Fibroblast of skin of scalp (primary cell): ENCODE results near the gene C1QL1.

Experiments used
- DNase-seq: peaks from one replicate; pipeline ENCODE4 v3.0.0-alpha.2; 2013

C1QL1 gene

DNA sequence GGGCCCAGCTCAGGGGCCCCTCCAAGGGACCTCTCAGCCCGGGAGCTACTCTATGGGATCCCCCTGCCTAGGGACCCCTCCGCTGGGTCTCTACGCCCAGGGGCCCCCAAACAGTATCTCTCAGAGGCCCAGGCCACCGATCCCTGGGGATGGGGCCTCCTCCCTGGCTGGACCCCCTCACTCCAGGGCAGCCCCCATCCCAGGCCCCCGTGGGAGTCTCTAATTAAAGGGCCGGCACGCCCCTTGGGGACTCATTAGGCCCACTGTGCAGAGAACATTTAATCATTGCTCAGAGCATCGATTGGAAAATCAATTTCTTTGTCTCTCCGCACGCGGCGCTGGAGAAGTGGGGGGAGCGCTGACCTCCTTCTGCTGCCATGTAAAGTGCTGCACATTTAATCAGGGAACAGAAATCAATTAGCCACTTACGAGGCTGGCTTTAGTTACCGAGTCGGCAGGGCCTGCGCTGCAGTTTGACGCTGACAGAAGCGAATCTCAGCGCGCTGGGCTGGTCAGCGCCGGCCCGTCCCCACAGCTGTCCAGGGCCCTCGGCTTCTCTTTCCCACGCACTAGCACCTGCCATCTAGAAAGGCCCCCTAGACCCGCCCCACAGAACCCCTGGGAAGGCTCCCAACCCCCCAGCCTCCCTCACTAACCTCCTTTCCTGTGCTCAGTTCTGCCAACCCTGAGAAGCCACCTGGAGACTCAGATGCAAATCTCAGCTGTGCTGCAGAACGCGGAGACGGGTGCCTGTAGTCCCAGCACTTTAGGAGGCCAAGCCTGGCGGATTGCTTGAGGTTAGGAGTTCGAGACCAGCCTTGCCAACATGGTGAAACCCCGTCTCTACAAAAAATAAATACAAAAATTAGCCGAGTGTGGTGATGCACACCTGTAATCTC lies 20.2 kb upstream of the C1QL1 start:
- no peak for DNase-seq

DNA sequence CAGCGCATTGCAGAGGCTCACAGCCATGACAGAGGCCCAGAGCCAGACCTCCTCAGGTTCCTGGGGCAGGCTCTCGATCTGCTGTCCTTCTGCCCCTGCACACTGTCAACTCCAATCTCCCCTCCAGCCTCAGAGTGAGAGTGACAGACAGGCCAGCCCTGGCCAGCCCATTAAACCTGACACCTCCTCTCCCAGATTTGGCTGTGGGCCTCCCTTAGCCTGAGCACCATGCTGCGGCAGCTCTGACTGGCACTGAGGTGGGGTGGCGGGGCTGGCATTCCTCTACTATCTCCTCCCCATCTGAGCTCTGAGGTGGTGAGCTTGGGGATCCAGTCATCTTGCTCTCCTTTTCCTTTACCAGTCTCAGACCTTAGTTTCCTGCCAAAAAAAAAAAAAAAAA lies 15.5 kb upstream of the C1QL1 start:
- no peak for DNase-seq

DNA sequence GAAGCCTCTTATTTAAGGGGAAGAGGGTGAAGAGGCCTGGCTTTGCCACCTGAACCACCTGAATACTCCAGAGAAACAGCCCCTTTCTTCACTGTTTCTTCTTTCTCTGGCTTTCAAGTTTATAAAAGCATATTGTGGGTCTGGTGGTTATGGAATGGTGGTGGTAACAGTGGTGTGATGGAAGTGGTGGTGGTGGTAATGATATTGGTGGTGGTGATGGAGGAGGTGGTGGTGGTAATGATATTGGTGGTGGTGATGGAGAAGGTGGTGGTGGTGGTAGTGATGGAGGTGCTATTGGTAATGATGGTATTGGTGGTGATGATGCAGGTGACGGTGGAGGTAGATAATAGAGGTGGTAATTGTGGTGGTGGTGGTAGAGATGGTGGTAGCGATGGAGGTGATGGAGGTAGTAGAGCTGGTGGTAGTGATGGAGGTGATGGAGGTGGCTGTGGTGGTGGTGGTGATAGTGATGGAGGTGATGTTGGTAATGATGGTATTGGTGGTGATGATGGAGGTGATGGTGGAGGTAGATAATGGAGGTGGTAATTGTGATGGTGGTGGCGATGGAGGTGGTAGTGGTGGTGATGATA lies 14.1 kb upstream of the C1QL1 start:
- no peak for DNase-seq

DNA sequence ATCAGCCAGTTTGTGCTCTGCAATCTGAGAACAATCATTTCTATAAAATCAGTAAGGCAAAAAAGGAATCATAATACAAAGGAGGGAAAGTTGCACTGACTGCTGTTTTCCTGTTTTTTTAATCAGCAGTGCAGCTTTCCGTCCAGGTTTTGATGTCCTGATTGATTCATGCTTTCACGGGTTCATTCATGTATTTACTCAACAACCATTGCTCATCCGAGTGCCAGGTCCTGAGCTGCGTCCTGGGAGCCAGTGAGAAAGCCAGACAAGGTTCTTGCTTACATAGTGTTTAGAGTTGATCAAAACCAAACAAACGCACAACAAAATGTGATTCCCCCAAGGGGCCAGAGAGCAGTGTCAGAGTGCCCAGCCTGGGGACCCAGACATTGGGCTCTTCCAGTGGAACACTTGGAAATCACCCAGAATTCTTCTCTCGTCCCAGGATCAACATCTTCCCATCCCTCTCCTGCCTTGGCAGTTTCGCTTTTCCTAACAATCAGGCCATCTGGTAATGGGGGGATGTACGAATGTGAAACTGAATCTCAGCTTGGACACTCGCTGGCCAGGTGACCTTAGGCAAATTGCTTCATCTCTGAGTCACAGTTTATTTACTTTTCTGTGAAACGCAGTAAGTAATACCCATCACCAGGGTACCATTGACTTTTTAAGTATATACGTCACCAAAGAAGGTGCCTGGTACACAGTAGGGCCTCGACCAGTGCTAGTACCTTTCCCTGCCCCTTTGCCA lies 13.3 kb upstream of the C1QL1 start:
- DNase-seq, result no peak

DNA sequence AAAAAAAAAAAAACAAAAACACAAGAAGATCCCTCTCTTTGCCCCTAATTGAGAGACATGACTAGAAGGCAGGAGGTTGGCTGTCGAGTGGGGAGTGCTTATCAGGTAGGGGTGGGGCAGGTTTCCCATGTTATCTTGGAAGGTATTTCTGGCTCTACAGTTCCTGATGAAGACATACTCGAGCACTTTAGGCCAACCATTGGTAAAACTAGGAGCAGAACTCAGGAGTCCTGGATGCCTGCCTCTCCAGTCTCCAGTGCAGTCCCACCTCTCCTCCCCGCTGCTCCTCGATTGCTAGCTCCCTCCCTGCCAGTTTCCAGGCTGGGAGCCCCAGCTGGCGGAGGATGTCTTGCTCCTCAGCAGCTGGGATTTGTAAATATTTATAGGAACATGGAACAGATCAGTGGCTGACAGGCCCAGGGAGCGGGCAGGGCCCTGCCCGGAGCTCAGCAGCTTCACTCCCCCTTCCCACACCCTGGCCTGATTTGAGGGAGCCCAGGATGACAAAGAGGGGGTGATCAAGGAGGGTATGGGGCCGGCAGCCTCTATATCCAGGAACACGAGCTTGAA lies 11.4 kb upstream of the C1QL1 start:
- DNase-seq, result no peak

DNA sequence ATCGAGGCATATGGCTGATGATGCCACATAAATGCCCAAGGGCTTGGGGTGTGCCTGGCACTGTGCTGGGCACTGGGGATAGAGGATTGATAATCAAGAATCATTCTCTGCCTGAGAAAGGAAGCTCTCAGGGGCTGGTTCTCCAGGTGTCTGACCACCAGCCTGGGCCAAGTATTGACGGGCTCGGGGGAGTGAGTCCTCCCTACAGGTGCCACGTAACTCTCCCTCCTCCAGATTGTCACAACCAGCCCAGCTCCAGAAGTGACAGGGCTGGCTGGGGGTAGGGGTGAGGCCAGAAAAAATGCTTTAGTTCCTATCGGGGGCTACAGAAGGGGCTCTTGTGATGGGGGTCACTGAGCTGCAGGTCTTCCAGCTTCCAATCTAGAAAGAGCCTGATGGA lies 10.7 kb upstream of the C1QL1 start:
- no peak for DNase-seq

DNA sequence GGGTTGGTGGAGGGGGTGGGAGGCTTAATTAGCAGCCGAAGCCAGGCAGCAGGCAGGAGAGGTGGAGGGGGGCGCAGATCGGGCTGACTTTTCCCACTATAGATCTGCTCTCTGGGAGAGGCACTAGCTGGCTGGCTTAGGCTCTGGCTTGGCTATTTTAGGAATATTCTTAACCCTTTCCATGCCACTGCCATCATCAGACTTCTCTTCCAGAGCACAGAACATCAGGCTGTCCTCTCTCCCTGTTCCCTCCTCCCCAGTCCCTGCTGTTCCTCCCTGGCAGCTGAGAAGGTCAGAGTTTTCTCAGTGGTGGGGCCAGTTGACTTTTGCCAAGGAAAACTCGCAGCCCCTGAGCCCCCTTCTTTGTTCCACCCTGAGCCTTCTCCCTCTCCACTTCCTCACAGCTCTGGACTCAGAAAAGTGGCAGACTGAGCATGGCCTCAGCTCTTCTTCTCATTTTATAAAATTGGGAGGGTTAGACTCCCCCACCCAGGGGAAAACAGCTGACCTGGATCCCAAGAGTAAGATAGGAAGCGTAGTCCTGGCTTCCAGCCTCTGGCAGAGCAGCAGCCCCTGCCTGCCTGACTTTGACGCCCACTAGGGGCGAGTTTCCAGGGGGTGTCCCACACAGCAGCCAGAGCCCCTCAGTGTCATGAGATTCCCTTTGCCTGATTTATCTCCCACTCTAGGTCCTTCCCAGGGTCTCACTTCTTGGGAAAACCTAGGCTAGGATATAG lies 9.9 kb upstream of the C1QL1 start:
- no peak for DNase-seq

DNA sequence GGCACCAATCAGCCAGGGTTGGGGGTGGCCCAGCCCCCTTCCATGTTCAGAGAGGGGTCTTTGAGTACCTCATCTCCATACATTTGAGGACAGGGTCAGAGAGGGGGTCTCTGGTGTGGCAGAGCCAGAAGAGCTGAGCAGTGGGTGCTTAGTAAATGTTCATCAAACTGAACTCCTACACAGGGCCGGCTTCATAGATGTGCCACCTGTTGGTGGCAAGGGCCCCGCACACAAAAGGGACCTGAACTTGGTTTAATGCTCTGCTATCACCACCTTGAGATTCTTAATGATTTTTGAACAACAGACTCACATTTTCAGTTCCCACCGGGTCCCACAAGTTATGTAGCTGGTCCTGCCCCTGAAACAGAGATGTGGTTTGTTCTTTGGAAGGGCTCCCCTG lies 9.0 kb upstream of the C1QL1 start:
- DNase-seq, result no peak

DNA sequence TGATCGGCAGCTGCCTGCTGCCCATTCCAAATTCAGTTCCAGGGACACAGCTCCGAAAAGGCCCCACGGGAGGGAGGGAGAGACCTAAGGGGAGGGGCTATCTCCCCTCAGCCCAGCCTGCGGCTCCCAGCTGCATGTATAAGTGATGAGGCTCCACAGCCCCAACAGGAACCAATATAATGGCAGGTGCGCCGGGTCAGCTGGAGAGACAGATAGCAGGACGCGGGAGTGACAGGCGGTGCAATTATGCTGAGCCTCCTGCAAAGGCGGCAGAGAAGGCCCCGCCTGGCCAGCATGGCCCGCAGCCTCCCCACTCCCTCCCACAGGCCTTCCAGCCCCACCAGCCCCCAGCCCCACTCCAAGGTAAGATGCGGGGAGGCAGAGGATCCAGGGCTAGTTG lies 8.1 kb upstream of the C1QL1 start:
- no peak for DNase-seq

DNA sequence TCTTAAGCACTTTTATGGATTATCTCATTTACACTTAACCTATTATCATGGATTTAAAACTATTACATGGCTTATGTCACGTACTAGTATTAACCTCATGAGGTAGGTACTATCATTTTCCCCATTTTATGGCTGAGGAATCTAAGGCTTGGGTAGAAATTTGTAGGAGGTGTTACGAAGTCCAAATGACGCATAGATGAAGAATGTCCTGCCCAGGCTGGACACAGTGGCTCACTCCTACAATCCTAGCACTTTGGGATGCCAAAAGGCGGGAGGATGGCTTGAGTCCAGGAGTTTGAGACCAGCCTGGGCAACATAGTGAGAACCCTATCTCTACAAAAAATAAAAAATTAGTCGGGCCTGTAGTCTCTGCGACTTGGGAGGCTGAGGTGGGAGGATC lies 4.8 kb upstream of the C1QL1 start:
- DNase-seq, result peak; percentile 58

DNA sequence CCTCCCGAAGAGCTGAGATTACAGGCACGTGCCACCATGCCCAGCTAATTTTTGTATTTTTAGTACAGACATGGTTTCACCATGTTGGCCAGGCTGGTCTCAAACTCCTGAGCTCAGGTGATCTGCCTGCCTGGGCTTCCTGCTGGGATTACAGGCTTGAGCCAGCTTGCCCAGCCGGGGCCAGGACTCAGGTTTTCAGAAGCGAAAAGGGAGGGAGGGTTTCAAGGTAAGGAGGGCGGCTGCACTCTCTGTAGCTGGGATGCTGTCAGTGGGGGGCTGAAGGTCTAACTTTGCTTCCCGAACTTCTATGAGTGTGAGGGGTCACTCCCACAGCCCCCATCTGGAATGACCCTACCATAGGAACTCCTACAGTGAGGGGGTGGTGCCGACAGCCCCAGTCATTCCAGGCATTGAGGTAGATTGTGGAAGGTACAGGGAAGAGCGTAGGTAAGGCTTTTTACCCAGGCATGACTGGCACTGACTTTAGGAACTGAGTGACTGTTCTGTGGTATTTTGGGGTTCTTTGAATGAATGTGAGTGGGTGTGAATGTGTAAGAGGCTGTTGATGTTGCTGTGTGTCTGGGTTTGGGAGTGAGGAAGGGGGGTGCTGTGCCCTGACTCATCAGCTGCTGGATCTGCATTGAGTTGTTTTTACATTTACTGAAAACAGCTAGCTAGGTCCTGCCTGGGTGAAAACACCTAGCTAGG lies 3.8 kb upstream of the C1QL1 start:
- DNase-seq, result no peak

DNA sequence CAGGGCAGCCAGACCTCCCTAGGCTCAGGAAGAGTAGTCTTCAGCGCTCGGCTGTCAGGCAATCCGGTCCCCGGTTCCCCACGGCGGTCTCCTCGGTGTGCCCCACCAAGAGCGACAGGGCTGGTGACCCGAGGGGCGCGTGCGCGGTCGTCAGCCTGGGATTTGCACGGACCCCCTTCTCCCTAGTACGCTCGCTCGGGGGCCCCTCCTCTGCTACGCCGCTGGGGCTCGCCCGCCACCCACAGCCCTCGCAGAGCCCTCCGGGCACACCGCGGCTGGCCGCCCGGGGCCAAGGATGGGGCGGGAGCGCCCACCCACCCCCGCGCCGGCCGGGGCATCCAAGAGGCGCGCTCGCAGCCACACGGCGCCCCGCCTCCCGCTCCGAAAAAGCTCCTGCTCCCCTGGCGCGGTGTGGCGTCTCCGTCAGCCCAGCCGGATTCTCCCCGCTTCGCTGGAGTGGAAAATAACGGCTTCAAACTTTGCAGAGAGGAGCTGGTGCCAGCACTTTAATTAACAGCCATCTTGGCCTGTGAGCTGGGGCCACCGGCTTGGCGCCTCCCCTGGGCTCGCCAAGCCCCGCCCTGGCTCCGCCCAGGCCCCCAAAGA lies 2.1 kb upstream of the C1QL1 start:
- DNase-seq, result no peak

DNA sequence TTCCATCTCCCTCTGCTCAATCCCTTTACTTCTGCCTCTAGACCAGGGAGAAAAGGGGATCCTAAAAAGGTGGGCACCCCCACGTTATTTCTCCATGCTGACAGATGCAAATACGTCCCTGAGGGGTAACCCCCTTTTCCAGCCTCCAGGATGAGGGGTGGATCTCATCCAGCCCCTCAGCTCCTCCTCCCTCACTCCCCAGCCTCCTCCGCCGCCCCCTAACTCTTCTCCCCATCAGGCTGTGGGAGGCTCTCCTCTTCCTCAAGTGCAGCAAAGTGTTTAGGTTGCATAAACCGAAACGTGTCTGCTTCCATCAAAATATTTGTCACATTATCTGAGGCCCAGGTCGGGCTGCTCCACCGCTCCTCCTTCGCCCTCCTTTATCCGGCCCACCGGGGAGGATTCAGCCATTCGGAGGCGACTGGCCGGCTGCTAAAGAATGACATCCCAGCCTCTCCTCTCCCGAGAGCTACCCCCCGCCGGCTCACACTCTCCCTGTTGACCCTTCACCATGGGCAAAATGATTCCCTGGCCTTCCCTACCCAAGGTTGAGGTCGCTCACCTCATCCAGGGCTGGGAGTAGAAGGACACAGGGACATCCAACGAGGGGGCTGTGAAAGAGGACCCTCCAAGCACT lies 1.2 kb upstream of the C1QL1 start:
- no peak for DNase-seq

DNA sequence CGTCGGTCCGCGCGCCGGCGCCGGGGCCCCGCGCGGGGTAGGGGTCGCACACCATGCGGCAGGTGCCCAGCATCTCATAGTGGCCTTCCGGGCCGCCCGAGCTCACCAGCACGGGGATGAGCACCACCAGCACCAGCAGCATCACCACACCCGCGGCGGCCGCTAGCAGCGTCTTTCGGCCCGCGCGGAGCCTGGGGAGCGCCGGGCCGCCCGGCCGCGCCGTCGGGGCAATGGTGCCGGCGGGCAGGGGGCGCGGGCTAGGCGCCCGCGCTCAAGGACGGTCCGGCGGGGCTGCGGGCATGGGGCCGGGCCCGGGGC lies 237 bp downstream of the C1QL1 start:
- no peak for DNase-seq

DNA sequence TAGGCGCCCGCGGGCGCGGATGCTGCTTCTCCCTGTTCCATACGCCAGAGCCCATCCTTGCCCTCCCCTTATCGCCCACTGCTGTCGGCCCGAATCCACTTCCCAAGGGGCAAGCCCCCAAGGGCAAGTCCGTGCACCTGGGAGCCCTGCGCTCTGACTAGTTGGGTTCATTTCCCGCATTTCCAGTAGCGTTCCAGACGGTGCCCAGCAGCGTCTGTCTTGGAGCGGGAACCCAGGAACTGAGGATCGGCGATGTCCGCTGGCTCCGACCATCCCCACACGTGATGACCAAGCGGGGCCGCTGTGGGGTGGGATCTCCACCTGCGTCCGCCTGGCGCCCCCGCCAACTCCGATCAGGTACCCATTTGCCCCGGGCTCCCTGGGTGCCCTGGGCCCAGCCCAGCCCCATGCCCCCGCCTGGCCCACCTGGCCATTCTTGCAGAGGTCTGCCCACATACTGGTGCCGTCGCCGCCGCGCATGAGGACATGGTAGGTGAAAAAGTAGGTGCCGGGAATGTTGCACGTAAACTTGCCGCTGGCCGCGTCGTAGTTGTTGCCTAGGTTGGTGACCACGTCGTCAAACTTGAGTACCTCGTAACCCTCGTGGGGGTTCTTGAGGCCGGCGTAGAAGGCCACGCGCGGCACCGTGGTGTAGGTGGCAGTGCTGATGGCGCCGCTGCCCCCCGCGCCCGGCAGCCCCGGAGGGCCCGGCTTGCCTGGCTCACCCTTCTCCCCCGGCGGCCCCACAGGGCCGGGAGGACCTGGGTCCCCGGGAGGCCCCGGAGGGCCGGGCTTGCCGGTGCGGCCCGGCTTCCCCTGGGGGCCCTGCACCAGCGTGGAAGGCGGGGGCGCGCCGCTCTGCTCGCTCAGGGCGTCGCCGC lies 837 bp downstream of the C1QL1 start:
- DNase-seq, result no peak

DNA sequence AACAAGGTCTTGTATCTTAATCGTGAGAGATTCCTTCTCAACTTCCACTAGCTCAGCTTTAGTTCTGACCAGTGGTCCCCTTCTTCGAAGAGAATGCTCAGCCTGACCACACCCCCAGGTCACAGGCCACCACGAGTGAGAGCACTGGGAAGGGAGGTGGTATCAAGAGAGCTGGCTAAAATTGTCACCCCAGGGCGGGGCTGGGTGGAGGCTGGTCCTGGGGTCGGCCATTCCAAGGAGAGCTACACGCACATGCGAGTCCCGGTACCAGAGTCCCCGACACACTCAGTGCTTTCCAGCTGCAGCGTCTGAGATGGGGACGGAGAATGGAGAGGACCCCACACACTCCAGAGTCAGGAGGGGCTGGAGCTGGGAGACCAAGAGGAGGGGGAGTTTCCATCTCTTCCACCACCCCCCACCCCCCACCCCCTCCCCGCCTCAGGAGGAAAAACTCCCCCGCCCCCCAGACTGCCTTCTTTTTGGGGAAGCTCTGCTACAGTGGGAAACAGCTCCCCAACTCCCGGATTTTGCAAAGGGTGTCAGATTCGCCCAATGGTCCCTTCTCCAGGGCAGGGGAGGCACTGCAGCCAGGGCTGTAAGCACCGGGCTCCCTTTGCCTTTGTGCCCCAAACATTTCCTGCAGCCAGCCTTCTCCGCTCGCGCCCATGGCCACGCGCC lies 1.6 kb downstream of the C1QL1 start:
- no peak for DNase-seq

DNA sequence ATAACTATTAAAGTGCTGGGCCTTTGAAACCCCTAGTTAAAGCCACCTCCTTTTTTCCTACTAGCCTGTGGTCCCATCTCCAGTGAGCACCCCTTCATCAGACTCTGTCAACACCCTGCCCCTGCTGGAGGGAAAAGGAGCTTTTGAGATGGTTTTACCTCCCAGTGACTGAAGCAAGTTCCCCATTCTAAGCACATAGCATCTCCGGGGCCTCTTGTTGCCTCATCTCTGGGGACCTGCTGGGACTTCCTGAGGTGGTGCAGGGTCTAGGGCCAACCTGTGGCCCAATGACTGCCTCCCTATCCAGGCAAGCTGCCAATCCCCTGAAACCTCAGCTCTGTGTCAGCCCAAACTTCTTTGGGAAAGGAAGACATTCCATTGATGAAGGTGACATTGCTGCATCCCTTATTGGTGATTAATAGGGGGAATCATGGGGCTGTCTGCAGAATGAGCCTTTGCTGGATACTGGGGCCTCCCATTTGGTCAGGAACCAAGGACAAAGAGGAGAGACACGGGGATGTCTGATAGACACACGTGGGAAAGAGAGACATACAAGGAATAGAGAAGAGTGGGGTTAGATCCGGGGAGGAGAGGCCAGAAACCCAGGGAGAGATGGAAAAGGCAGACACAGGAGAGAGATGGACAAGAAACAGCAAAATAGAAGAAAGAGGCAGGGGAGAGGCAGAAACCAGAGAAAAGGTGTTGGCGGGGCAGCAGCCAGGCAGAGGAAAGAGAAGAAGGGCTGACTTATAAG lies 2.4 kb downstream of the C1QL1 start:
- DNase-seq, result no peak

DNA sequence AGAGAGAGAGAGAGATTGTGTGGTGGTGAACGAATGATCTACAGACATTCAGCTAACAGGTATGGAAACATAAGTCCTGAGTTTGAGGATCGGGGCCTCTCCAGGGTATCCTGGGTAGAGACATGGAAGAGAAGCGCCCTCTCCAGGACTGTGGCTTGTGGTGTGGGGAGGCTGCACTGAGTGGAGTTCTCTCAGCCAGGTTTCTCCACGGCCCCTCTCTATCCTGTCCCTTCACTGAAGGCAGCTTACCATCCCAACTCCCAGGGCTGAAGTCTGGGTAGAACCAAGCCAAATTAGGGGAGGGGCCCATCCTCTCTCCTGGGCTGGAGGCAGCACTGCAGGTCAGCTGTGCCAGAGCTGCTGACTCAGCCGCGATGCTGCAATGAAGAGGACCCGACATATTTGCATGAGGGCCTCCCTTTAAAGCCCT lies 6.2 kb downstream of the C1QL1 start:
- no peak for DNase-seq

DNA sequence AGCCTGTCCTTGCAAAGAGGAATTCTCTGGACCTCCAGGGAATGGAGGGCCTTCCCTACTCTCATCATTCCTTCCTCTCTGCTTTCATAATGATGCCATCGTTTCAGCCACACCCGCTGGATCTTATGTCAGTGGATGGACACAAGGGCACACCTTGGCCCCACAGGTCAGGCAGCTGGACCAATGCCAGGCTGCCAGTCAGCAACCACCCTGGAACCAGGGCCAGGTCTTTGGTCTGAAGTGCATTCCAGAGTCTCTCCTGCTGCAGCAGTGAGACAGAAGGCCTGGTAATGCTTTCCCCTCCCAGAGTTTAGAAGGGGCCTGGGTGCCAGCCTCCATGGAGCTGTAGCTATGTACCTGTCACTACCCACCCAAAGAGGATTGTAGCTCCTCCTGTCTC lies 7.4 kb downstream of the C1QL1 start:
- no peak for DNase-seq
